ENCODE results near the gene ZCCHC24.

The ZCCHC24 gene

DNA sequence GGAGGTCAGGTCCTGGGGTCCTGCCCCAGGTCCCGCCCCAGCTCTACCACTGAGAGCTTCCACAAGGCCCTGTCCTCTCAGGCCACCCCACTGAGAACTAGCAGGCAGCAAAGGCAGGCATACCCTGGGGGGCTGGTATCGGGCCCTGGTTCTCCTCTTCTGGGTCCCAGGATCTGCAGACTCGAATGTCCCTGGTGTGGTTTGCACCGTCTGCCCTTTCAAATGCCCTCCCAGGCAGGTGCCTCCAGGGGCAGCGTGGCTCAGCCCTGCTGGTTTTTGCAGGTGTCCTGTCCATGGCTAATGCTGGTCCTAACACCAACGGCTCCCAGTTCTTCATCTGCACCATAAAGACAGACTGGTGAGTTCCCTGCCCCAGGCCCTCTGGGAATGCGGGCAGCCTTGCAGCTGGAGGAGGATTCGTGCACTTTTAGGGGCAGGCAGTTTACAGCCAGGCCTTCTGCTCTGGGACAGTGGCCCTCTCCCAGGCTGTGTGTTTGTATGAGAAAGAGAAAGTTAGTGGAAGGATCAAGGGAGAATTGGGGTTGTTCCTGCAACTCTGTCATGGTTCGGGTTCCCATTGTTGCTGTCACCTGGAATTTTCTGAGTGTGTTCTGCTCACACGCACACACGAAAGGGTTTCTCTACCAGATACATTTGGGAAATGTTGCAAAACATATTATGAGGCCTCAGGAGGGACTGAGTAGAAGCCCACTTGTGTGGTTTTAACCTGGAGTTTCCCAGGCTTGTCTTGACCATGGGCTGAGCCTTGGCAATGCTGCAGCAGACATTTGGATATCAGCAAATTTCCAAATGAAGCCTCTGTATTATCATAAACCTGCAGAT, 93.2 kb downstream of the ZCCHC24 start:
- Histone ChIP-seq H3K36me3 (ENCODE audit: insufficient read depth) (peaks cover 36% of the 10 kb centered on the region; the same call in 1 of the 2 replicates), H3K27me3 (ENCODE audit: insufficient read depth, low read depth) (no peaks in the 10 kb centered on the region), H3K9ac (no peak overlapping the region), H3K4me2 (no peak overlapping the region), H3K4me1 (ENCODE audit: low read depth, poor library complexity, severe bottlenecking) (peaks cover 32% of the 10 kb centered on the region), H4K20me1 (ENCODE audit: insufficient read depth) (peaks cover 15% of the 10 kb centered on the region), H2AFZ (ENCODE audit: low read depth) (no peak overlapping the region), H3K27ac (no peak overlapping the region; the same call in 1 of the 2 replicates), H3K4me3 (IDR thresholded peaks at IDR 0.05; ENCODE audit: insufficient read depth, low read depth, low read length) (no peak overlapping the region), H3K79me2 (ENCODE audit: insufficient read depth, low read depth) (peaks cover 45% of the 10 kb centered on the region)
- TF ChIP-seq CTCF (conservative IDR thresholded peaks at IDR 0.05; ENCODE audit: low read depth, low read length), result no peak

GRCh38 chr10:79351332-79351731, 94.1 kb downstream of the ZCCHC24 start:
- Histone ChIP-seq H3K79me2 (ENCODE audit: insufficient read depth, low read depth) (peaks cover 45% of the 10 kb centered on the region), H3K27me3 (ENCODE audit: insufficient read depth, low read depth) (no peaks in the 10 kb centered on the region), H3K4me2 (no peak overlapping the region), H3K27ac (no peak overlapping the region), H3K36me3 (ENCODE audit: insufficient read depth) (peaks cover 36% of the 10 kb centered on the region; the same call in 1 of the 2 replicates), H2AFZ (ENCODE audit: low read depth) (no peak overlapping the region), H3K4me3 (IDR thresholded peaks at IDR 0.05; ENCODE audit: insufficient read depth, low read depth, low read length) (no peak overlapping the region), H3K4me1 (ENCODE audit: low read depth, poor library complexity, severe bottlenecking) (peaks cover 40% of the 10 kb centered on the region), H3K9ac (no peak overlapping the region), H4K20me1 (ENCODE audit: insufficient read depth) (peaks cover 15% of the 10 kb centered on the region)
- TF ChIP-seq CTCF (conservative IDR thresholded peaks at IDR 0.05; ENCODE audit: low read depth, low read length), result no peak

DNA sequence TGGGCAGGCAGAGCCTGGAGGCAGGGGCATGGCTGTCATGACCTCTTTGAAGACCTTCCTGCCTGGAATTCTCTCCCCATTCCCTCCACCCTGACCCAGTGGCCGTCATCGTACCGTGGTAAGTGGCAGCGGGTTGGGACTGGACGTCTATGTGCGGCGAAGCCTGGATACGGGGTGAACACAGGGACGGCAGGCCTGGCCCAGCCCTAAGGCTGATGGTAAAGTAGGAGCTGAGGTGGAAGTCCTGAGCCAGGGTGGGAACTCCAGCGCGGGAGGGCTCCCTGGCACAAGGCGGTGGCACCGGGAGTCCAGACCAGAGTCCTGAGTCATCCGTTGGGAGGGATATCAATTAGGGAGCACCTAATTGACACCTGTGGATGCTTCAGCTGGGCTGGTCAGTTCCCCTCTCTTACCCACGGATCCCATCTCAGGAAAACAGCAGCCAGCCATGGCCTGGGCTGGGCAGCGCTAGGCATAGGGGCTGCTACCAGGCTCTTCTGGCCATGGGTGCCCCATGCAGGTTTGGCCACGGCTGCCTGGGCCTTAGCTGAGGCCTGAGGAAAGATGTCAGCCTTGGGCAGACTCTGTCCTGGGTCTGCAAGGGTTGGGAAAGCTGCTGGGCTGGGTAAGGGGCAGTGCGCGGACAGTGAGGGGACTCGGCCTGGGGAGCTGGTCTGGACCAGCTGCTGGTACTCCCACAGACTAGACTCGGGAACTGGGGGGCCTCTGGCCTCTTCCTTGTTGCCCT, 94.8 kb downstream of the ZCCHC24 start:
- Histone ChIP-seq H2AFZ (ENCODE audit: low read depth) (no peak overlapping the region), H4K20me1 (ENCODE audit: insufficient read depth) (peaks cover 15% of the 10 kb centered on the region), H3K27ac (no peak overlapping the region), H3K27me3 (ENCODE audit: insufficient read depth, low read depth) (no peaks in the 10 kb centered on the region), H3K4me1 (ENCODE audit: low read depth, poor library complexity, severe bottlenecking) (peaks cover 46% of the 10 kb centered on the region), H3K4me2 (no peak overlapping the region), H3K79me2 (ENCODE audit: insufficient read depth, low read depth) (peaks cover 45% of the 10 kb centered on the region), H3K9ac (no peak overlapping the region), H3K36me3 (ENCODE audit: insufficient read depth) (peaks cover 36% of the 10 kb centered on the region; the same call in 1 of the 2 replicates), H3K4me3 (IDR thresholded peaks at IDR 0.05; ENCODE audit: insufficient read depth, low read depth, low read length) (no peak overlapping the region)
- no peak for TF ChIP-seq CTCF (conservative IDR thresholded peaks at IDR 0.05; ENCODE audit: low read depth, low read length)

GRCh38 chr10:79349766-79350406, 95.5 kb downstream of the ZCCHC24 start:
- Histone ChIP-seq H4K20me1 (ENCODE audit: insufficient read depth) (peaks cover 15% of the 10 kb centered on the region), H3K27me3 (ENCODE audit: insufficient read depth, low read depth) (no peaks in the 10 kb centered on the region), H2AFZ (ENCODE audit: low read depth) (no peak overlapping the region), H3K36me3 (ENCODE audit: insufficient read depth) (peaks cover 36% of the 10 kb centered on the region; the same call in 1 of the 2 replicates), H3K4me3 (IDR thresholded peaks at IDR 0.05; ENCODE audit: insufficient read depth, low read depth, low read length) (no peak overlapping the region), H3K4me2 (peak overlapping the region; percentile 100; the same call in 1 of the 2 replicates), H3K27ac (peak overlapping the region; percentile 24; the same call in 1 of the 2 replicates), H3K79me2 (ENCODE audit: insufficient read depth, low read depth) (peaks cover 45% of the 10 kb centered on the region), H3K9ac (no peak overlapping the region), H3K4me1 (ENCODE audit: low read depth, poor library complexity, severe bottlenecking) (peaks cover 47% of the 10 kb centered on the region)
- no peak for TF ChIP-seq CTCF (conservative IDR thresholded peaks at IDR 0.05; ENCODE audit: low read depth, low read length)
